ENCODE results near the gene HECA.

- no peak for TF ChIP-seq CTCF (IDR thresholded peaks at IDR 0.05; ENCODE audit: insufficient read depth, low read length, poor library complexity, severe bottlenecking)
- TF ChIP-seq EZH2phosphoT487 (conservative IDR thresholded peaks at IDR 0.05; ENCODE audit: low read length) = no peak
Measured at GRCh38 chr6:139154881-139155547, 20.1 kb downstream of the HECA start.
